ENCODE results near the gene FIBCD1. TPM values are rescaled to one million over a fixed set of nuclear protein-coding genes. Genes with fewer than 3 reads are reported as not detected.

FIBCD1 gene
- total RNA-seq, 4 donors from 2014 or later, result 4.2 TPM; not detected in 3

DNA sequence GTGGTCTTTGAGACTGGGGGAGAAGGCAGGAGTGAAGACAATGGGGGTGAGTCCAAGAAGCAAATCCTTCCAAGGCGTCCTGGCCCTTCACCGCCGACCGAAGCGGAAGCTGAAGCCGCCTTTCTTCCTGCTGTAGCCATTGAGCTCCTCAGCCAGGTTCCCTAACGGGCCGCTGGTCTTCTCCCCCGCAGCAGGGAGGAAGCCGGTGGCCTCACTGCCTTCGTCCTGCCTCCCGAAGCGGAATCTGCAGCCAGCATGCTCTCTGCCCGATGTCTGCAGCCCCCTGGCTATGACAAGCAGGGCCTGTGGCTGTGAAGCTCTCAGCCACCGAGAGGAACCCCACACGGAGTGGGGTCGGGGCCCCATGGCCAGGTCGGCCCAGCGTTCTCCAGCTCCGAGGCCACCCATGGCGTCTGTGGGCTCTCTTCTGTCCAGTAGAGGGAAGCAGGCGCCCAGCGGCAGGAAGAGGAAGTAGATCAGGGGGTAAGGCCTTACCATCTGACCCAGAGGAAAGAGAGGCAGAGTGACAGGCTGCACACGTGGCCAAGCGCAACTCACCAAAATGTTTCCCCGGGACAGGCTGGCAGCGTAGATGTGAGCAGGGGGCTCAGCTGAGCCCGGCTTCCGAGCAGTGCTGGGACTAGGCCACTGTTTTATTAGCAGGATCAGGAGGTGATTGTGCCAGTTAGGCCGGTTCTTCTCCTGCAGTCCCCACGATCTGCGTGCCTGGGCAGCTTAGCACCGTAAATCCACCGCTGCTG lies 45.5 kb downstream of the FIBCD1 start:
- TF ChIP-seq, protein P1, sequence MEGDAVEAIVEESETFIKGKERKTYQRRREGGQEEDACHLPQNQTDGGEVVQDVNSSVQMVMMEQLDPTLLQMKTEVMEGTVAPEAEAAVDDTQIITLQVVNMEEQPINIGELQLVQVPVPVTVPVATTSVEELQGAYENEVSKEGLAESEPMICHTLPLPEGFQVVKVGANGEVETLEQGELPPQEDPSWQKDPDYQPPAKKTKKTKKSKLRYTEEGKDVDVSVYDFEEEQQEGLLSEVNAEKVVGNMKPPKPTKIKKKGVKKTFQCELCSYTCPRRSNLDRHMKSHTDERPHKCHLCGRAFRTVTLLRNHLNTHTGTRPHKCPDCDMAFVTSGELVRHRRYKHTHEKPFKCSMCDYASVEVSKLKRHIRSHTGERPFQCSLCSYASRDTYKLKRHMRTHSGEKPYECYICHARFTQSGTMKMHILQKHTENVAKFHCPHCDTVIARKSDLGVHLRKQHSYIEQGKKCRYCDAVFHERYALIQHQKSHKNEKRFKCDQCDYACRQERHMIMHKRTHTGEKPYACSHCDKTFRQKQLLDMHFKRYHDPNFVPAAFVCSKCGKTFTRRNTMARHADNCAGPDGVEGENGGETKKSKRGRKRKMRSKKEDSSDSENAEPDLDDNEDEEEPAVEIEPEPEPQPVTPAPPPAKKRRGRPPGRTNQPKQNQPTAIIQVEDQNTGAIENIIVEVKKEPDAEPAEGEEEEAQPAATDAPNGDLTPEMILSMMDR (IDR thresholded peaks at IDR 0.05; ENCODE audit: low read depth), result no peak

DNA sequence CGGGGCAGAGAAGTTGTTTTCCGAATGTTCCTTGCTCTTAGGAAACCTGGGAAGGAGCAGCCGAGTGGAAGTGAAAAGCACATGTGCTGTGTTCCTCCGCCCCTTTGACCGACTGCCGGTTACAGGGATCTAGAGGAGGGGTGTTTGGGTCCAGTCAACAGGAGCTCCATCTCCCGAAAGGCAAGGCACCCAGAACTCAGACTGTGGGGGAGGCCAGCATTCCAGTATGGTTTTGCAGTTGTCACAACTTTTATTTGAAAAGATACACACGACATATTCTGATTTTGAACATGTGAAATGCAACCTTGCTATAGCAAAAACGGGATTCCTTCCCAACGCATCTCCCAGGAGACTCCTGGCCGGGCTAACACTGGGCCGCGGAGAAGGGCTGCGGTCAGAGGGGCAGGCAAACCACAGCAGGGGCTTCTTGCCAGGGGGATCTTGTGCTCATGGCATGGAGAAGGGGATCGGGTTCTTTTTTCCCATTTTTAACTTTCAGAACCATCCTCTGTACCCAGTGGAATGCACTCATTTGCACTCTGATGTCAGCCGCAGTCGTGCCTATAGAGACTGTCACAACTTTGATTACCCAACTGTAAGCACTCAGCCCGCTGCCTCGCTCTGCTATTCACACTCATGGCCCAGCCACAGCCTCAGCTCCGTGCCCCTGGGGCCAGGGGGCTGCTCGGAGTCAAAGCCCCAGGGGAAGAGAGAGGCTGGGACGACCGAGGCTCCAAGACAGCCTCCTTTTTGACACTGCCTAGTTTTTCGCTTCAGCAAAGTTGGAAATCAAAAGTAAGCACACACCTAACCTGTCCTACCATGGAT lies 46.4 kb downstream of the FIBCD1 start:
- TF ChIP-seq, protein P1 (IDR thresholded peaks at IDR 0.05; ENCODE audit: low read depth), result no peak

DNA sequence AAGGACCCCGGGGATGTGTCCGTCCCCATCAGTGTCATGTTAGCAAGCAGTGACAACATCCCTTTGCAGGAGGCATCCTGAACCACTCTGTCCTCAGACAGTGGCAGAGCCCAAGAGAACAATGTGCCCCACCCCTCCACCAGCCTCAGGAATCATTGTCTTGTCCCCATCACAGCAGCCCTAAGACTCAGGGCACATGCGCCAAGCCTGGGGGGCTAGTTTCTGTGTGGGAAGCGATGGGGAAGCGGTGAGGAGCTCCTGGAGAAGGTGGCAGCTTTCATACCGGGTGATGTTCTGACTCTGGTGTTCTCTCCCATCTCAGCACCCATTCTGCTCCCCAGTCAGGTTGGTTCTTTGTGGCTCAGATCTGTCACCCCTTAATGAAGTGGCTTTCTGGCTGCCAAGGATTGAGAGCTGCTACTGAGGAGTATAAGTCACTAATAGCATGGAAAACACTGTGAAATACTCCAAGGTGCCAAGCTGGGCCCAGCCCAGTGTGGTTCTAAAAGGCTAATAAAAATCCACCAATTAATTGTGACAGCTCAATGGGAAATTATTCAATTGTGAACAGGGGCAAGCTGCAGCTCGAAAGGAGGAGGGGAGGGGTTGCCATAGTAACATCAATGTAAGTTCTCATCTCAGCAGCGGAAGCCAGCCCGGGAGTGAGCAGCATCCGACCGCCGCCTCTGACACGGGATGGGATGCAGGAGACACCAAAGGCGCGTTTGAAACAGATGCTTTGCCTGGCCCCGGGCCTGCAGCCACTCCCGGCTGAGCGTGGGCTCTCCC lies 47.2 kb downstream of the FIBCD1 start:
- TF ChIP-seq, protein P1 (IDR thresholded peaks at IDR 0.05; ENCODE audit: low read depth), result no peak

DNA sequence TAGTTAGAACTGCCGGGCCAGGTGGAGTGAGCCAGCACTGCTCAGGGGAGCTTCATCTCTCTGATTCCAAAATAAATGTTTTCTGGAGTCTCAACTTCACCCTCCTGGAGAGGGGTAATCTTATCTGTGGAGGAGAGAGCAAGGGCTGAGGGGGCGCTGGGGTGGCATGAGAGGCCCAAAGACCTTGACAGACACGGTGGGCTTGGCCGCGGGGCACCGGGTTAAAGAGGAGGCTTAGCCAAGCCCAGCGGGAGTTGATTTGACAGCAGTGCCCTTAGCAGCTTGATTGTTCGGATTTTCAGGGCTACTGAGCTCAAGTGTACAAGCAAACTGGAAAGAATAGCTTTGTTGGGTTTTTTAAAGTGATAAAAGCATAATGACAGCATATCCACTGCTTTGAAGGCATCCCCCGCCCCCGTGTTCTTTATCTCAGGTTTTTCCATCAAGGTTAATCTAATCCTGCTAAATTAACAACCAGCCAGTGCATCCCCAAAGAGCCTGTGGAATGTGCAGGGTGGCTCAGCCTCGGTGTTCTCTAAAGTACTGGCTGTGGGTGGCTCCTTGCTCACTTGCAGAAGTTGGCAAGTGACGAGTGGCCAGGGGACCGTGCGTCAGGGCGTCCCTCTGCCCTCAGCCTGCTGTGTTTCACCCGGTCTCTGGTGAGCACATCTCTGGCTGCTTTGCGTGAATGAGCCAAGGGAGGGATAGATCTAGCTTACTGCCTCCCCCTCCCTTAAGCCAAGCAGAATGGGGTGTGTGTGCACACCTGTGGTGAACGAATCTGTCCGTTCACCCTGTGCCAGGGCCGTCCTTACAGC lies 48.0 kb downstream of the FIBCD1 start:
- TF ChIP-seq, protein P1 (IDR thresholded peaks at IDR 0.05; ENCODE audit: low read depth), result no peak

DNA sequence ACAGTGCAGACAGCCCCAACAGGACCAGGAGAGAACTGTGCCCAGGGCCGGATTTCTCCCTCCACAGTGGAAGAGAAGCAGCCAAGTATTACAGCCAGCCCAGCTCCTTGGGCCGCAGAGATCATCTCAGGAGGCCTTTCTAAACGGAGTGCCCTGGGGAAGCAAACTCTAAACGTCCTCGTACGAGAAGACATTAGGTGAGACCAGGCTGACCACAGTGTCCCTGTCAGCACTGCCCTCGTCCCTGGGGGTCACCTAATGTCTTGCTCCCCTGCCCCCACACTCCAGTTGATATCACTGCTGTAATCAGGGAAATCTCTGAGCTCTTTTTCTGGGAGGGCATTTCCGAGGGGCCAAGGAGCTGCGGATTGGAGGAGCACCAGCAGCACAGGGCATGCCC lies 48.9 kb downstream of the FIBCD1 start:
- TF ChIP-seq, protein P1 (IDR thresholded peaks at IDR 0.05; ENCODE audit: low read depth), result no peak

DNA sequence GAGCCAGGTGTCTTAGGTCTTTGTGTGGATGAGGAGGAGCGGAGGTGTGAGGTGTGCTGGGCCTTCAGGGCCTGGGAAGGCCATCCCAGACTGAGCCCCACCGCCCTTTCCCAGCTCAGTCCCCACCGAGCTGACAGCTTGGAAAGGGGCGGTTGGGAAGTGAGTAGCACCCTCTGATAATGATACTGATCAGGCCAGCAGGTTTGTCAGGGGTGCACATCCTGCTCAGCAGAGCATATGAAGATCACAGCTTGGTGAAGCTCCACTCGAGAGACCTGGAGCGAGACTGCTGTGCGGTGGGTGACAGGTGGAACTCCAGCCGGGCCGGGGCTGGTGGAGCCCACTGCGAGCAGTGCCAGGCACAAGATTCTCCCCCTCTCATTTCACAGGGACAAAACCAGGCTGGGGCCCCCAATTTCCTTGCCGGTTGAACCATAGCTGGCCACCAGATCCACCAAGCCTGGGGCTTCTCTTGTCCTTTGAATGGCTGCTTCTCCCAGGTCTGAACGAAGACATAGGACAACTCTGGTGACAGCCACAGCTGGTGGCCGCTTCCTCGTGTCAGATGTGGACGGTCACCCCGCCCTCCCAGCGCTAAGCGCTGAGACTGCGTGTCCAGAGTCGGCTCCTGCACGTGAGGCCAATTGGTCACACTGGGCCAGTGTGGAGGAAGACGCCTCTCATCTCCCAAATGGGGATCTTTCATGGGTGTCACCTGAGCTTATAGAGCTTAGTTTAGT lies 50.7 kb downstream of the FIBCD1 start:
- TF ChIP-seq, protein P1 (IDR thresholded peaks at IDR 0.05; ENCODE audit: low read depth), result no peak
